ENCODE data around the gene DPP10. TPM values are rescaled to one million over a fixed set of nuclear protein-coding genes. Genes with fewer than 3 reads are reported as not detected.
A peak's percentile ranks its signal among the peaks of the same experiment; 100 is the strongest.

The DPP10 gene
- total RNA-seq, 1 experiment from 2014 or later, result not detected

GRCh38 chr2:115603285-115603684, 1160.8 kb downstream of the DPP10 start:
- intact Hi-C loops (cut with micrococcal nuclease), result no loop called here
- ATAC-seq, result no peak
- BruUV-seq (replicated peaks), result no TSS peak
- Histone ChIP-seq H3K4me2 (ENCODE audit: low read length) (no peak overlapping the region), H2AFZ (ENCODE audit: low read length) (no peak overlapping the region), H3K36me3 (ENCODE audit: low read depth, low read length) (no peaks in the 10 kb centered on the region), H3F3A (ENCODE audit: low read length, unreplicated experiment) (no peaks in the 10 kb centered on the region), H3K4me1 (ENCODE audit: insufficient read depth, low read length) (no peaks in the 10 kb centered on the region), H3K79me2 (ENCODE audit: low read length) (no peaks in the 10 kb centered on the region), H3K9me2 (replicated peaks; ENCODE audit: low read length) (no peaks in the 10 kb centered on the region), H3K9me3 (ENCODE audit: low read length) (no peaks in the 10 kb centered on the region), H3K27me3 (ENCODE audit: low read length) (no peaks in the 10 kb centered on the region), H3K4me3 (ENCODE audit: low read length) (no peak overlapping the region), H3K9ac (ENCODE audit: low read length) (no peak overlapping the region), H3K27ac (ENCODE audit: low read length) (no peak overlapping the region), H4K20me1 (ENCODE audit: low read length) (no peaks in the 10 kb centered on the region)
- TF ChIP-seq CTCF (conservative IDR thresholded peaks at IDR 0.05; ENCODE audit: low read depth, low read length) (no peak), EZH2 (IDR thresholded peaks at IDR 0.05; ENCODE audit: low read length, unreplicated experiment) (no peak), EZH2phosphoT487 (IDR thresholded peaks at IDR 0.05; ENCODE audit: borderline replicate concordance, low read length) (no peak)
- POLR2A ChIA-PET (ENCODE audit: unreplicated experiment), result no interaction called here
- CTCF ChIA-PET, result no interaction called here
- no peak for DNase-seq

DNA sequence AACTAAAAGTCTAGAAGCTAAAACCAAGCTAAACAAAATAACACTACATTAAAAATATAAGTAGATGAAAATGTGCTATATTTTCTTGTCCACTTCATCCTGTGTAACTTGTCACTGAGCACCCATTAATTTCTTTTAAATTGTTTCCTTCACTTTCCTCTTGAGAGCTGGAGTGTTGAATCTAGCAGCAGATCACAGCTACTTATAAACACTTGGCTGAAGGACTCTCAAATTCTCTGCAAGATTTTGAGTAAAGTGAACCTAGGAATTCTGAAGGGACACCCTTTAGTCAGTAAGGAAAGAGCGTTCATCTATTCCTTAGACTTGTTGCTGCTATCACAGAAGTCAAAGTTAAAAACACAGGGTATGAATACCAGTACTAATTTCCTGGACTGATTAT, 1163.9 kb downstream of the DPP10 start:
- Histone ChIP-seq H3K9ac (ENCODE audit: low read length) (no peak overlapping the region), H3K9me2 (replicated peaks; ENCODE audit: low read length) (no peaks in the 10 kb centered on the region), H2AFZ (ENCODE audit: low read length) (no peak overlapping the region), H3K27ac (ENCODE audit: low read length) (no peak overlapping the region), H3K4me1 (ENCODE audit: insufficient read depth, low read length) (no peaks in the 10 kb centered on the region), H3K79me2 (ENCODE audit: low read length) (no peaks in the 10 kb centered on the region), H3K9me3 (ENCODE audit: low read length) (no peaks in the 10 kb centered on the region), H4K20me1 (ENCODE audit: low read length) (no peaks in the 10 kb centered on the region), H3K4me2 (ENCODE audit: low read length) (no peak overlapping the region), H3K4me3 (ENCODE audit: low read length) (no peak overlapping the region), H3F3A (ENCODE audit: low read length, unreplicated experiment) (no peaks in the 10 kb centered on the region), H3K27me3 (ENCODE audit: low read length) (no peaks in the 10 kb centered on the region), H3K36me3 (ENCODE audit: low read depth, low read length) (no peaks in the 10 kb centered on the region)
- BruUV-seq (replicated peaks), result no TSS peak
- ChIA-PET POLR2A (ENCODE audit: unreplicated experiment) (no interaction called here), CTCF (no interaction called here)
- TF ChIP-seq EZH2phosphoT487 (IDR thresholded peaks at IDR 0.05; ENCODE audit: borderline replicate concordance, low read length), result no peak
- TF ChIP-seq EZH2 (IDR thresholded peaks at IDR 0.05; ENCODE audit: low read length, unreplicated experiment), result no peak
- no peak for TF ChIP-seq CTCF (conservative IDR thresholded peaks at IDR 0.05; ENCODE audit: low read depth, low read length)
- intact Hi-C loops (cut with micrococcal nuclease), result no loop called here
- DNase-seq (no peak), ATAC-seq (no peak)

DNA sequence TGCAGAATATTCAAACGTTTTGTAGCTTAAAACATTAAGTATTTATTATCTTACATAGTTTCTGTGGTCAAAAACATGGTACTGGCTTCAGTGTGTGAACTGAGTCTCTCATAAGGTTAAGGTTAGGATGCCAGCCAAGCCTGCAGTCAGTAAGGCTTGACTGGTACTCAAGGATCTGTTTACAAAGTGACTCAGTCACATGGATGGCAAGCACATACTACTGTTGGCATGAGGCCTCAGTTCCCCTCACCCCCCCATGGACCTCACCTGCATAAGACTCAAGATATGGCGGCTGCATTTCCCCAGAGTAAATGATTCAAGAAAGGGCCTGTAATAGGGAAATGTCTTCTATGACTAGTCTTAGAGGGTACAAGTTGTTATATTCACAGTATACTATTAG, 1167.5 kb downstream of the DPP10 start:
- no TSS peak for BruUV-seq (replicated peaks)
- no peaks in the 10 kb centered on the region for H3K36me3 ChIP-seq (ENCODE audit: low read depth, low read length)
- DNase-seq (peak; percentile 4), ATAC-seq (no peak)
- H3K79me2 ChIP-seq (ENCODE audit: low read length), result no peaks in the 10 kb centered on the region
- H3K27ac ChIP-seq (ENCODE audit: low read length), result no peak overlapping the region
- H3K4me2 ChIP-seq (ENCODE audit: low read length), result no peak overlapping the region
- intact Hi-C loops (cut with micrococcal nuclease), result no loop called here
- H3K9ac ChIP-seq (ENCODE audit: low read length), result no peak overlapping the region
- no peaks in the 10 kb centered on the region for H3K9me3 ChIP-seq (ENCODE audit: low read length)
- no peaks in the 10 kb centered on the region for H3F3A ChIP-seq (ENCODE audit: low read length, unreplicated experiment)
- ChIA-PET CTCF (no interaction called here), POLR2A (ENCODE audit: unreplicated experiment) (no interaction called here)
- no peaks in the 10 kb centered on the region for H3K9me2 ChIP-seq (replicated peaks; ENCODE audit: low read length)
- no peaks in the 10 kb centered on the region for H3K4me1 ChIP-seq (ENCODE audit: insufficient read depth, low read length)
- H4K20me1 ChIP-seq (ENCODE audit: low read length), result no peaks in the 10 kb centered on the region
- TF ChIP-seq EZH2 (IDR thresholded peaks at IDR 0.05; ENCODE audit: low read length, unreplicated experiment) (no peak), EZH2phosphoT487 (IDR thresholded peaks at IDR 0.05; ENCODE audit: borderline replicate concordance, low read length) (no peak), CTCF (conservative IDR thresholded peaks at IDR 0.05; ENCODE audit: low read depth, low read length) (no peak)
- no peak overlapping the region for H2AFZ ChIP-seq (ENCODE audit: low read length)
- no peaks in the 10 kb centered on the region for H3K27me3 ChIP-seq (ENCODE audit: low read length)
- H3K4me3 ChIP-seq (ENCODE audit: low read length), result no peak overlapping the region

All from PC-3 (cell line).